ENCODE measurements around the gene TCFL5.

DNA sequence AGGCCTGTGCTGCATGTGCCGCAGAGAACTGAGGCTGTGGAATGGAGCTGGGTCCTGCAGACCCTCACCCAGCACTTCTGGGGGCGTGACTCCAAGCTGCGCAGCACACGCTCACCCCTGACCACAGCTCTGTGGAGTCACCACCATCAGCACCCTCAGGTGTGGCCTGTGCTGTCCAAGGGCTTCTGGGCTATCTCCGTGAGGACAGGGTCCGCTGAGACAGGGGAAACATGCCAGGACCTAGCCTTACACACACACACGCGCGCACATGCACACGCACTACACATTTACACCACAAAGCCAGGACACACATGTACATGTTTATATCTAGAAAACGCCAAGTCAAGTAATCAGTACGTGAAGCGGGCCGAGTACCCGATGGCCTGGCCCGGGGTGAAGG is 26.8 kb upstream of the TCFL5 start:
- TF ChIP-seq, protein P1, sequence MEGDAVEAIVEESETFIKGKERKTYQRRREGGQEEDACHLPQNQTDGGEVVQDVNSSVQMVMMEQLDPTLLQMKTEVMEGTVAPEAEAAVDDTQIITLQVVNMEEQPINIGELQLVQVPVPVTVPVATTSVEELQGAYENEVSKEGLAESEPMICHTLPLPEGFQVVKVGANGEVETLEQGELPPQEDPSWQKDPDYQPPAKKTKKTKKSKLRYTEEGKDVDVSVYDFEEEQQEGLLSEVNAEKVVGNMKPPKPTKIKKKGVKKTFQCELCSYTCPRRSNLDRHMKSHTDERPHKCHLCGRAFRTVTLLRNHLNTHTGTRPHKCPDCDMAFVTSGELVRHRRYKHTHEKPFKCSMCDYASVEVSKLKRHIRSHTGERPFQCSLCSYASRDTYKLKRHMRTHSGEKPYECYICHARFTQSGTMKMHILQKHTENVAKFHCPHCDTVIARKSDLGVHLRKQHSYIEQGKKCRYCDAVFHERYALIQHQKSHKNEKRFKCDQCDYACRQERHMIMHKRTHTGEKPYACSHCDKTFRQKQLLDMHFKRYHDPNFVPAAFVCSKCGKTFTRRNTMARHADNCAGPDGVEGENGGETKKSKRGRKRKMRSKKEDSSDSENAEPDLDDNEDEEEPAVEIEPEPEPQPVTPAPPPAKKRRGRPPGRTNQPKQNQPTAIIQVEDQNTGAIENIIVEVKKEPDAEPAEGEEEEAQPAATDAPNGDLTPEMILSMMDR (IDR thresholded peaks at IDR 0.05; ENCODE audit: low read length): no peak
- no peak for TF ChIP-seq EZH2 (IDR thresholded peaks at IDR 0.05; ENCODE audit: borderline replicate concordance, low read length)

Measured in OCI-LY1 (cell line).